HCT116 (cell line): ENCODE results near the gene DNM1.

Source experiments
- POLR2AphosphoS5 ChIP-seq: IDR thresholded peaks from 2 replicates; pipeline ENCODE4 v1.6.1; 2011; ENCODE audit warnings: mild to moderate bottlenecking, low read depth, low read length, moderate library complexity
- SP1 ChIP-seq: IDR thresholded peaks from 2 replicates; pipeline ENCODE4 v1.6.1; 2012; ENCODE audit warnings: low read depth
- YY1 ChIP-seq: IDR thresholded peaks from 2 replicates; pipeline ENCODE4 v1.6.1; 2011; ENCODE audit warnings: low read length, low read depth, moderate library complexity, mild to moderate bottlenecking; ENCODE audit not compliant: insufficient replicate concordance; ENCODE audit errors: extremely low read depth
- TF ChIP-seq, protein P1 (sequence below), 3 experiments: fragments of 200-600 bp in 1 of 3; sonication (generic) in 1 of 3; IDR thresholded peaks in 2 of 3; conservative IDR thresholded peaks in 1 of 3; 2 replicates each; pipeline ENCODE4 v1.5.1; 2012 to 2017; ENCODE audit warnings: low read depth in 2 of 3, low read length in 2 of 3, antibody characterized with exemption in 1 of 3, borderline replicate concordance in 1 of 3, control low read depth in 1 of 3, mild to moderate bottlenecking in 1 of 3, mixed read lengths in 1 of 3, mixed run types in 1 of 3, moderate library complexity in 1 of 3; ENCODE audit not compliant: insufficient read depth in 1 of 3

GRCh38 chr9:128169492-128169891 is 33.7 kb upstream of the DNM1 start:
- TF ChIP-seq POLR2AphosphoS5 (no peak), YY1 (no peak), SP1 (no peak)
- TF ChIP-seq, protein P1, sequence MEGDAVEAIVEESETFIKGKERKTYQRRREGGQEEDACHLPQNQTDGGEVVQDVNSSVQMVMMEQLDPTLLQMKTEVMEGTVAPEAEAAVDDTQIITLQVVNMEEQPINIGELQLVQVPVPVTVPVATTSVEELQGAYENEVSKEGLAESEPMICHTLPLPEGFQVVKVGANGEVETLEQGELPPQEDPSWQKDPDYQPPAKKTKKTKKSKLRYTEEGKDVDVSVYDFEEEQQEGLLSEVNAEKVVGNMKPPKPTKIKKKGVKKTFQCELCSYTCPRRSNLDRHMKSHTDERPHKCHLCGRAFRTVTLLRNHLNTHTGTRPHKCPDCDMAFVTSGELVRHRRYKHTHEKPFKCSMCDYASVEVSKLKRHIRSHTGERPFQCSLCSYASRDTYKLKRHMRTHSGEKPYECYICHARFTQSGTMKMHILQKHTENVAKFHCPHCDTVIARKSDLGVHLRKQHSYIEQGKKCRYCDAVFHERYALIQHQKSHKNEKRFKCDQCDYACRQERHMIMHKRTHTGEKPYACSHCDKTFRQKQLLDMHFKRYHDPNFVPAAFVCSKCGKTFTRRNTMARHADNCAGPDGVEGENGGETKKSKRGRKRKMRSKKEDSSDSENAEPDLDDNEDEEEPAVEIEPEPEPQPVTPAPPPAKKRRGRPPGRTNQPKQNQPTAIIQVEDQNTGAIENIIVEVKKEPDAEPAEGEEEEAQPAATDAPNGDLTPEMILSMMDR (IDR thresholded peaks at IDR 0.05 in 2 of 3, conservative IDR thresholded peaks at IDR 0.05 in 1 of 3; ENCODE audit: borderline replicate concordance in 1 of 3, insufficient read depth in 1 of 3, low read depth in 2 of 3, low read length in 2 of 3): no peak
